H9 (cell line): ENCODE measurements around the gene KIAA1671. TPM values are rescaled to one million over a fixed set of nuclear protein-coding genes. Genes with fewer than 3 reads are reported as not detected.

ENCODE experiments used
- DNase-seq: peaks from one replicate; pipeline ENCODE4 v3.0.0-alpha.2; 2017
- H2AFZ ChIP-seq: one replicate; pipeline ENCODE4 v1.6.1; 2013; ENCODE audit warnings: mild to moderate bottlenecking, low read length, control low read depth, moderate library complexity
- H2AK5ac ChIP-seq: 2 replicates; pipeline ENCODE4 v1.6.1; 2013; ENCODE audit warnings: low read length, control low read depth, mixed read lengths; ENCODE audit not compliant: insufficient read length
- H2BK120ac ChIP-seq: one replicate; pipeline ENCODE4 v1.6.1; 2013; ENCODE audit warnings: low read depth, mild to moderate bottlenecking, low read length, control low read depth, inconsistent platforms; ENCODE audit not compliant: poor library complexity, severe bottlenecking
- H2BK12ac ChIP-seq: 2 replicates; pipeline ENCODE4 v1.6.1; 2013; ENCODE audit warnings: low read length, control low read depth, mixed read lengths, low read depth; ENCODE audit not compliant: insufficient read length
- H2BK15ac ChIP-seq: 2 replicates; pipeline ENCODE4 v1.6.1; 2013; ENCODE audit warnings: low read depth, low read length, control low read depth
- H2BK20ac ChIP-seq: one replicate; pipeline ENCODE4 v1.6.1; 2013; ENCODE audit warnings: low read depth, mild to moderate bottlenecking, low read length, control low read depth, inconsistent platforms; ENCODE audit not compliant: poor library complexity, severe bottlenecking
- H2BK5ac ChIP-seq: 2 replicates; pipeline ENCODE4 v1.6.1; 2013; ENCODE audit warnings: low read length, control low read depth, mixed read lengths; ENCODE audit not compliant: insufficient read length
- H3K14ac ChIP-seq: 2 replicates; pipeline ENCODE4 v1.6.1; 2013; ENCODE audit warnings: low read length, control low read depth; ENCODE audit not compliant: insufficient read depth
- H3K18ac ChIP-seq: 2 replicates; pipeline ENCODE4 v1.6.1; 2013; ENCODE audit warnings: low read depth, mild to moderate bottlenecking, mixed read lengths, low read length, control low read depth; ENCODE audit not compliant: insufficient read length
- H3K23ac ChIP-seq: 2 replicates; pipeline ENCODE4 v1.6.1; 2013; ENCODE audit warnings: low read length, control low read depth, mixed read lengths, low read depth; ENCODE audit not compliant: insufficient read length
- H3K23me2 ChIP-seq: 2 replicates; pipeline ENCODE4 v1.6.1; 2013; ENCODE audit warnings: low read depth, mild to moderate bottlenecking, mixed read lengths, low read length, control low read depth; ENCODE audit not compliant: insufficient read length, poor library complexity, severe bottlenecking
- H3K27ac ChIP-seq: 2 replicates; pipeline ENCODE4 v1.5.1; 2013; ENCODE audit warnings: low read length, control low read depth, mixed read lengths, low read depth; ENCODE audit not compliant: insufficient read length
- H3K27me3 ChIP-seq: 2 replicates; pipeline ENCODE4 v1.6.1; 2013; ENCODE audit warnings: low read length, control low read depth, inconsistent platforms; ENCODE audit not compliant: insufficient read depth
- H3K4ac ChIP-seq: 2 replicates; pipeline ENCODE4 v1.6.1; 2013; ENCODE audit warnings: low read depth, mild to moderate bottlenecking, control low read depth, inconsistent platforms, low read length, moderate library complexity
- H3K4me1 ChIP-seq: 2 replicates; pipeline ENCODE4 v1.6.1; 2013; ENCODE audit warnings: low read length, control low read depth, inconsistent platforms; ENCODE audit not compliant: insufficient read depth
- H3K4me2 ChIP-seq: 2 replicates; pipeline ENCODE4 v1.6.1; 2013; ENCODE audit warnings: low read length, control low read depth, mixed read lengths; ENCODE audit not compliant: insufficient read length, insufficient read depth
- H3K56ac ChIP-seq: 2 replicates; pipeline ENCODE4 v1.6.1; 2013; ENCODE audit warnings: low read depth, mild to moderate bottlenecking, mixed read lengths, low read length, control low read depth; ENCODE audit not compliant: insufficient read length
- H3K79me1 ChIP-seq: 2 replicates; pipeline ENCODE4 v1.6.1; 2013; ENCODE audit warnings: low read depth, mild to moderate bottlenecking, moderate library complexity, low read length, control low read depth, inconsistent platforms; ENCODE audit not compliant: insufficient read depth, poor library complexity, severe bottlenecking
- H3K79me2 ChIP-seq: 2 replicates; pipeline ENCODE4 v1.6.1; 2013; ENCODE audit warnings: low read length, control low read depth, inconsistent platforms; ENCODE audit not compliant: insufficient read depth
- H3K9ac ChIP-seq: 2 replicates; pipeline ENCODE4 v1.6.1; 2013; ENCODE audit warnings: low read length, control low read depth, mixed read lengths; ENCODE audit not compliant: insufficient read length; ENCODE audit errors: extremely low read depth
- H3K9me3 ChIP-seq: one replicate; pipeline ENCODE4 v1.6.1; 2013; ENCODE audit warnings: low read depth, low read length, inconsistent platforms; ENCODE audit not compliant: control insufficient read depth
- H3T11ph ChIP-seq: one replicate; pipeline ENCODE4 v1.6.1; 2013; ENCODE audit warnings: mild to moderate bottlenecking, low read length, control low read depth, inconsistent platforms
- H4K20me1 ChIP-seq: one replicate; pipeline ENCODE4 v1.6.1; 2013; ENCODE audit not compliant: control insufficient read depth, insufficient read length, insufficient read depth
- H4K5ac ChIP-seq: 2 replicates; pipeline ENCODE4 v1.6.1; 2013; ENCODE audit warnings: low read depth, mild to moderate bottlenecking, mixed read lengths, low read length, control low read depth; ENCODE audit not compliant: insufficient read length
- H4K8ac ChIP-seq: replicated peaks from 2 replicates; pipeline ENCODE4 v1.6.1; 2013; ENCODE audit warnings: low read length, control low read depth, mixed read lengths, low read depth; ENCODE audit not compliant: insufficient read length
- H4K91ac ChIP-seq: 2 replicates; pipeline ENCODE4 v1.6.1; 2013; ENCODE audit warnings: low read depth, mild to moderate bottlenecking, moderate library complexity, mixed read lengths, low read length, control low read depth; ENCODE audit not compliant: insufficient read length
- H3K27ac Mint-ChIP-seq, 3 experiments: 2 replicates in 2 of 3; 3 replicates in 1 of 3; pipeline ENCODE4 v1.8.0; 2020 to 2021; ENCODE audit warnings: mixed read lengths in 3 of 3, mild to moderate bottlenecking in 1 of 3, moderate library complexity in 1 of 3
- H3K27me3 Mint-ChIP-seq: 2 replicates; pipeline ENCODE4 v1.8.0; 2021; ENCODE audit warnings: low read depth, mild to moderate bottlenecking, moderate library complexity, mixed read lengths
- H3K36me3 Mint-ChIP-seq, 3 experiments: 2 replicates in 2 of 3; 3 replicates in 1 of 3; pipeline ENCODE4 v1.8.0; 2020 to 2021; ENCODE audit warnings: low read depth in 3 of 3, mixed read lengths in 3 of 3; ENCODE audit not compliant: insufficient read depth in 1 of 3
- H3K4me1 Mint-ChIP-seq, 2 experiments: 2 replicates each; pipeline ENCODE4 v1.8.0; 2020; ENCODE audit warnings: mixed read lengths in 2 of 2
- H3K4me3 Mint-ChIP-seq, 2 experiments: 2 replicates in 1 of 2; 3 replicates in 1 of 2; pipeline ENCODE4 v1.8.0; 2020 to 2021; ENCODE audit warnings: mild to moderate bottlenecking in 2 of 2, mixed read lengths in 2 of 2, moderate library complexity in 1 of 2
- H3K9me3 Mint-ChIP-seq, 2 experiments: 2 replicates in 1 of 2; 3 replicates in 1 of 2; pipeline ENCODE4 v1.8.0; 2020; ENCODE audit warnings: mild to moderate bottlenecking in 2 of 2, mixed read lengths in 2 of 2, moderate library complexity in 1 of 2
- CTCF ChIP-seq: fragments of 200-600 bp; sonication (generic); conservative IDR thresholded peaks from 3 replicates; pipeline ENCODE4 v1.8.0; 2021; ENCODE audit warnings: antibody characterized with exemption, mild to moderate bottlenecking
- WGBS: extraction: QIAGEN DNeasy Blood & Tissue Kit; methylation state at CpG from one replicate; pipeline ENCODE4 v1.1.7; 2013; ENCODE audit warnings: missing lambda C conversion rate, low lambda C conversion rate, mixed read lengths; ENCODE audit not compliant: insufficient read length; ENCODE audit errors: extremely low coverage; 5-methylcytosine and 5-hydroxymethylcytosine counted together
- total RNA-seq: library from RNA; stranded (reverse); gene quantifications from 2 replicates; pipeline ENCODE4 v1.2.1, GENCODE V29; 2021

Gene KIAA1671
- total RNA-seq, 1 experiment from 2014 or later: 22.6 TPM

GRCh38 chr22:25051983-25052710 lies 99.6 kb downstream of the KIAA1671 start:
- no peak overlapping the region for H2BK5ac ChIP-seq
- H4K8ac ChIP-seq: no peak overlapping the region
- no peaks in the 10 kb centered on the region for H3K27me3 ChIP-seq
- Mint-ChIP-seq H3K9me3 (peaks cover 13 to 18% of the 10 kb centered on the region in 2 experiments), H3K4me3 (no peak overlapping the region), H3K27ac (no peak overlapping the region), H3K4me1 (peaks cover 7% of the 10 kb centered on the region in 2 experiments), H3K36me3 (peaks cover 28 to 31% (median 29%) of the 10 kb centered on the region in 3 experiments), H3K27me3 (no peaks in the 10 kb centered on the region)
- no peak overlapping the region for H3K4ac ChIP-seq
- H4K91ac ChIP-seq: no peak overlapping the region
- no peaks in the 10 kb centered on the region for H3K79me2 ChIP-seq
- H3K4me2 ChIP-seq: no peak overlapping the region
- no CpG with 5 or more reads among the region's 9 CpGs for WGBS
- no peak overlapping the region for H3T11ph ChIP-seq
- no peaks in the 10 kb centered on the region for H3K23me2 ChIP-seq
- H2BK20ac ChIP-seq: no peak overlapping the region
- no peak for TF ChIP-seq CTCF
- H3K9me3 ChIP-seq: peaks cover 8% of the 10 kb centered on the region
- H2BK120ac ChIP-seq: no peak overlapping the region
- H3K56ac ChIP-seq: no peak overlapping the region
- DNase-seq: no peak
- no peak overlapping the region for H3K14ac ChIP-seq
- H4K5ac ChIP-seq: no peak overlapping the region
- H3K79me1 ChIP-seq: peaks cover 2% of the 10 kb centered on the region
- no peaks in the 10 kb centered on the region for H3K4me1 ChIP-seq
- no peak overlapping the region for H3K9ac ChIP-seq
- no peak overlapping the region for H2BK15ac ChIP-seq
- H3K23ac ChIP-seq: no peak overlapping the region
- no peak overlapping the region for H3K18ac ChIP-seq
- H2AFZ ChIP-seq: no peak overlapping the region
- no peak overlapping the region for H2AK5ac ChIP-seq
- H3K27ac ChIP-seq: no peak overlapping the region
- no peak overlapping the region for H2BK12ac ChIP-seq
- no peaks in the 10 kb centered on the region for H4K20me1 ChIP-seq
